AG09319 (cell line): ENCODE measurements around the gene SPATA31C2.
"Not testable (repeated sequence)": the region's sequence is repeated elsewhere in the genome, so short reads cannot be mapped to it uniquely, and the experiment has no call there.

Experiments used
- DNase-seq: peaks from one replicate; pipeline ENCODE4 v3.0.0-alpha.2; 2010; ENCODE audit warnings: low read depth; ENCODE audit errors: extremely low read depth
- TF ChIP-seq, protein P1 (sequence below): IDR thresholded peaks from 2 replicates; pipeline ENCODE4 v1.5.1; 2011; ENCODE audit warnings: low read depth, mild to moderate bottlenecking, inconsistent platforms, low read length, moderate library complexity

Gene SPATA31C2

GRCh38 chr9:88138375-88138774 is at the start of gene SPATA31C2:
SPATA31C2 (minus strand) TSS chr9:88138475; CDS start chr9:88138446, 29 bp downstream.
- DNase-seq: not testable (repeated sequence)

GRCh38 chr9:88187631-88188030 is 49.4 kb upstream of the SPATA31C2 start:
- TF ChIP-seq, protein P1, sequence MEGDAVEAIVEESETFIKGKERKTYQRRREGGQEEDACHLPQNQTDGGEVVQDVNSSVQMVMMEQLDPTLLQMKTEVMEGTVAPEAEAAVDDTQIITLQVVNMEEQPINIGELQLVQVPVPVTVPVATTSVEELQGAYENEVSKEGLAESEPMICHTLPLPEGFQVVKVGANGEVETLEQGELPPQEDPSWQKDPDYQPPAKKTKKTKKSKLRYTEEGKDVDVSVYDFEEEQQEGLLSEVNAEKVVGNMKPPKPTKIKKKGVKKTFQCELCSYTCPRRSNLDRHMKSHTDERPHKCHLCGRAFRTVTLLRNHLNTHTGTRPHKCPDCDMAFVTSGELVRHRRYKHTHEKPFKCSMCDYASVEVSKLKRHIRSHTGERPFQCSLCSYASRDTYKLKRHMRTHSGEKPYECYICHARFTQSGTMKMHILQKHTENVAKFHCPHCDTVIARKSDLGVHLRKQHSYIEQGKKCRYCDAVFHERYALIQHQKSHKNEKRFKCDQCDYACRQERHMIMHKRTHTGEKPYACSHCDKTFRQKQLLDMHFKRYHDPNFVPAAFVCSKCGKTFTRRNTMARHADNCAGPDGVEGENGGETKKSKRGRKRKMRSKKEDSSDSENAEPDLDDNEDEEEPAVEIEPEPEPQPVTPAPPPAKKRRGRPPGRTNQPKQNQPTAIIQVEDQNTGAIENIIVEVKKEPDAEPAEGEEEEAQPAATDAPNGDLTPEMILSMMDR: no peak
- DNase-seq: peak; percentile 39

DNA sequence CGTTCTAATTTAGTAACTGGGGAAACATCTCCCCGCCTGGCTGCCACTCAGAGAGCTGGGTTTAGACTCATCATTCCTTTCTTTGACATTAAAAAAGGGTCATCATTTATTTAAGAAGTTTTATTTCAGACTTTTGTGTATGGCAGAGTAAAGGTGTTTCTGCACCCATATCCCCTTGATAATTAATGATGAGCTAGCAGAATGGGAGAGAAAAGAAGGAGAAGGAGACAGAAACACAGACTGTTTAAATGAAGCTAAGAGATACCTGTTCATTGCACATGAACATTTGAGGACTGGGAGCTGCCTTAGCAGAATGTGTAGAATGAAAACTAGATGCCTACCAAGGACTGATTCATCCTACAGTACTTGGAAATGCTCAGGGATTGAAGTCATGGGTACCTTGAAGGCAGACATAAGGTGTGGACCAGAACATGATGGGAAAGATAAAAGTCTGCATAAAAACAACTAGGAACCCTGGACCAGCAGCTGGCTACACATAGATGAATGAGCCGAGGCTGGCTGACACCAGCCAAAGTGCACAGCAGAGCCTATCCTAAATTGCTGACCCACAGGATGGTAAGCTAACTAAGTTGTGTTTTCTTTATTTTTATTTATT is 48.3 kb upstream of the SPATA31C2 start:
- TF ChIP-seq, protein P1: no peak
- DNase-seq: no peak

DNA sequence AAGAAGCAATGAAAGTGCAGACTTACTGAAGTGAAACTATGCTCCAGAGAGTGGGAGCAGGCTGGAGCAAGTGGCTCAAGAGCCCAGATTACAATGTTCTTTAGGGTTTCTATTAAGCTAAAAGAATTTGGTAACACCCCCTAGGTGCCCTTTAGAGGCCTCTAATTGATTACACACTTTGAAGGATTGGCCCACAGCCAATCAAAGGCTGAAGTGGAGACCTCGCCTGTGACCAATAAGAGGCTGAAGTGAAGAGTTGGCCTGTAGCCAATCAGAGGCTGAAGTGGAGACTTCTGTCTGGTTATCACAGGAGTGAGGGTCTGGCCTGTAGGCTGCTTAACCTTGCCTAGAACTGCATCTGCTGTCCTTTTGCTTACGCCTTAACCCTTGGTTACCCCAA is 46.7 kb upstream of the SPATA31C2 start:
- TF ChIP-seq, protein P1: no peak
- no peak for DNase-seq

DNA sequence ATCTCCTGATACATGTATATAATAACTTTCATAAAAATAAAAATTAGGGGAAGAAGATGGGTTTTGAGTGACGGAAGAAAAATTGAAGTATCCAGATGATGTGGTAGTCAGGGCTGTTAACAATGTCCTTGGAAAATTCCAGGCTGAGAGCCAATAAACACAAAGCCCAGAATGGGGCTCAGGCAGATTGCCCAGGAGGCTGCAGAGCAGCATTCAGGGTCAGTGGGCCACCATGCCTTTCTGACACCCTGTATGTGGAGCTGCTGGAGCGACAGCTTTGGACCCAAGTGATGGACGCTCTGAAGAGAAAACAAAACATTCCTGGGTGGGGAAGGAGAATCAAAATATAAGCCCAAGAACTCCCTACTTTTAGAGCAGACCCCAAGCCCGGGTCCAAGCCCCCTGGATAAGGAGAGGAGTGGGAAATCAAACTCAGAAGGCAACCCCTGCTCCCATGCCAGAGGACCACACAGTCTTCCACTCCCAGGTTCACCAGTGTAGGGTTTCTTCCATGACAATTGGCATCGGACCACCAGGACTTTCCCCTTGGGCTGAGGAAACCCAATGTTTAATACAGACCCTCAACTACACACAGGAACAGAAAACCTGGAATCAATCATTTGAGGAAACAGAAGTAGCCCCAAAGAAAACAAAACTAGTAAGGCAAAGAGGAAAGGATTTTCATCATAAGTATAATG is 45.7 kb upstream of the SPATA31C2 start:
- DNase-seq: no peak
- TF ChIP-seq, protein P1: no peak

GRCh38 chr9:88182501-88182900 is 44.2 kb upstream of the SPATA31C2 start:
- DNase-seq: no peak
- TF ChIP-seq, protein P1: no peak

- TF ChIP-seq, protein P1: no peak
- DNase-seq: no peak
Measured at GRCh38 chr9:88180081-88180765, 41.9 kb upstream of the SPATA31C2 start.
